Neural cell (in vitro differentiated cells): ENCODE measurements around the gene VASN. TPM values are rescaled to one million over a fixed set of nuclear protein-coding genes. Genes with fewer than 3 reads are reported as not detected.

Experiments used
- H2AFZ ChIP-seq: fragments of 200-600, 300-800 bp; sonication (generic), shearing (Covaris generic); 2 replicates; pipeline ENCODE4 v1.6.0; 2014; ENCODE audit warnings: low read depth, mild to moderate bottlenecking, antibody characterized with exemption, low read length, moderate library complexity
- H3F3A ChIP-seq: fragments of 200-600 bp; shearing (Covaris generic); 2 replicates; pipeline ENCODE4 v1.6.1; 2016; ENCODE audit warnings: mild to moderate bottlenecking, moderate library complexity, mixed read lengths, antibody characterized with exemption, low read length; ENCODE audit not compliant: insufficient read depth, poor library complexity, severe bottlenecking
- H3K27ac ChIP-seq: fragments of 200-600, 300-800 bp; sonication (generic), shearing (Covaris generic); 2 replicates; pipeline ENCODE4 v1.5.1; 2014; ENCODE audit warnings: mild to moderate bottlenecking, low read length, moderate library complexity
- H3K27me3 ChIP-seq: fragments of 300-800, 200-600 bp; sonication (generic), shearing (Covaris generic); 2 replicates; pipeline ENCODE4 v1.6.0; 2014; ENCODE audit warnings: mild to moderate bottlenecking, low read depth, low read length, moderate library complexity; ENCODE audit not compliant: insufficient read depth
- H3K36me3 ChIP-seq: fragments of 300-800, 200-600 bp; sonication (generic), shearing (Covaris generic); 2 replicates; pipeline ENCODE4 v1.5.1; 2014; ENCODE audit warnings: mild to moderate bottlenecking, antibody characterized with exemption, low read length, moderate library complexity; ENCODE audit not compliant: insufficient read depth
- H3K4me2 ChIP-seq: fragments of 300-800, 200-600 bp; sonication (generic), shearing (Covaris generic); 2 replicates; pipeline ENCODE4 v1.6.0; 2014; ENCODE audit warnings: mild to moderate bottlenecking, low read length
- H3K4me3 ChIP-seq: fragments of 300-800, 200-600 bp; sonication (generic), shearing (Covaris generic); 2 replicates; pipeline ENCODE4 v1.5.1; 2014; ENCODE audit warnings: mild to moderate bottlenecking, low read length, moderate library complexity
- H3K79me2 ChIP-seq: fragments of 200-600 bp; shearing (Covaris generic); replicated peaks from 2 replicates; pipeline ENCODE4 v1.6.0; 2014; ENCODE audit warnings: mild to moderate bottlenecking, low read length, moderate library complexity; ENCODE audit not compliant: insufficient read depth
- H3K9ac ChIP-seq: fragments of 300-800, 200-600 bp; sonication (generic), shearing (Covaris generic); 2 replicates; pipeline ENCODE4 v1.6.1; 2016; ENCODE audit warnings: mild to moderate bottlenecking, low read length, mixed read lengths
- H3K9me2 ChIP-seq: fragments of 200-600 bp; shearing (Covaris generic); 2 replicates; pipeline ENCODE4 v1.6.1; 2016; ENCODE audit warnings: mild to moderate bottlenecking, low read length, mixed read lengths; ENCODE audit not compliant: insufficient read depth
- H3K9me3 ChIP-seq: fragments of 200-600, 300-800 bp; sonication (generic), shearing (Covaris generic); 2 replicates; pipeline ENCODE4 v1.6.1; 2016; ENCODE audit warnings: mild to moderate bottlenecking, mixed run types, low read length, moderate library complexity, mixed read lengths
- H4K20me1 ChIP-seq: fragments of 200-600 bp; shearing (Covaris generic); 2 replicates; pipeline ENCODE4 v1.6.1; 2016; ENCODE audit warnings: mild to moderate bottlenecking, mixed run types; ENCODE audit not compliant: insufficient read depth
- CTCF ChIP-seq: fragments of 450-650 bp; IDR thresholded peaks from 2 replicates; pipeline ENCODE4 v1.5.1; 2014; ENCODE audit warnings: antibody characterized with exemption, mild to moderate bottlenecking, moderate library complexity; ENCODE audit not compliant: poor library complexity, severe bottlenecking
- EP300 ChIP-seq: fragments of 450-650 bp; conservative IDR thresholded peaks from 2 replicates; pipeline ENCODE4 v1.6.1; 2014; ENCODE audit warnings: antibody characterized with exemption, mild to moderate bottlenecking, moderate library complexity; ENCODE audit not compliant: poor library complexity, severe bottlenecking
- EZH2 ChIP-seq: fragments of 200-600, 300-800 bp; shearing (Covaris generic), sonication (generic); IDR thresholded peaks from 2 replicates; pipeline ENCODE4 v1.6.1; 2014; ENCODE audit warnings: antibody characterized with exemption, low read length, borderline replicate concordance, mild to moderate bottlenecking; ENCODE audit not compliant: insufficient read depth, poor library complexity, severe bottlenecking
- MXI1 ChIP-seq: fragments of 450-650 bp; conservative IDR thresholded peaks from 2 replicates; pipeline ENCODE4 v1.6.1; 2014; ENCODE audit warnings: antibody characterized with exemption, mild to moderate bottlenecking; ENCODE audit not compliant: poor library complexity, severe bottlenecking
- POLR2AphosphoS5 ChIP-seq: IDR thresholded peaks from 2 replicates; pipeline ENCODE4 v1.6.1; 2012
- RAD21 ChIP-seq: fragments of 450-650 bp; conservative IDR thresholded peaks from 2 replicates; pipeline ENCODE4 v1.6.1; 2014; ENCODE audit warnings: antibody characterized with exemption, mild to moderate bottlenecking, moderate library complexity
- REST ChIP-seq: IDR thresholded peaks from 2 replicates; pipeline ENCODE4 v1.6.1; 2012; ENCODE audit warnings: borderline replicate concordance
- SMC3 ChIP-seq: fragments of 450-650 bp; conservative IDR thresholded peaks from 2 replicates; pipeline ENCODE4 v1.6.1; 2014; ENCODE audit warnings: antibody characterized with exemption, mild to moderate bottlenecking, moderate library complexity; ENCODE audit not compliant: poor library complexity
- TAF1 ChIP-seq: IDR thresholded peaks from 2 replicates; pipeline ENCODE4 v1.6.1; 2012; ENCODE audit warnings: low read depth
- polyA plus RNA-seq: library from polyadenylated mRNA; depleted of rRNA; stranded (reverse); fragments of >200 nt; gene quantifications from 2 replicates; pipeline ENCODE4 v1.2.3, GENCODE V29; 2014

VASN gene
- polyA plus RNA-seq, 1 donor from 2014 or later: 0.57 TPM

- Histone ChIP-seq H3K79me2 (no peaks in the 10 kb centered on the region), H3K27ac (no peak overlapping the region), H3K27me3 (peaks cover 6% of the 10 kb centered on the region), H4K20me1 (no peaks in the 10 kb centered on the region), H2AFZ (no peak overlapping the region), H3K36me3 (no peaks in the 10 kb centered on the region), H3K4me3 (no peak overlapping the region), H3K9ac (no peak overlapping the region), H3K9me2 (no peaks in the 10 kb centered on the region), H3K9me3 (no peaks in the 10 kb centered on the region), H3F3A (no peaks in the 10 kb centered on the region), H3K4me2 (no peak overlapping the region)
- TF ChIP-seq REST: no peak
- no peak for TF ChIP-seq MXI1
- TF ChIP-seq POLR2AphosphoS5: no peak
- TF ChIP-seq EP300: no peak
- TF ChIP-seq EZH2: no peak
- no peak for TF ChIP-seq SMC3
- TF ChIP-seq TAF1: no peak
- TF ChIP-seq RAD21: no peak
- no peak for TF ChIP-seq CTCF
These were observed 5.4 kb downstream of the VASN start for GRCh38 chr16:4376893-4377572.

GRCh38 chr16:4377573-4378154 lies 6.0 kb downstream of the VASN start:
- Histone ChIP-seq H3K27ac (no peak overlapping the region), H3K4me3 (no peak overlapping the region), H3K4me2 (no peak overlapping the region), H4K20me1 (no peaks in the 10 kb centered on the region), H3K9ac (no peak overlapping the region), H3K9me3 (no peaks in the 10 kb centered on the region), H2AFZ (no peak overlapping the region), H3F3A (no peaks in the 10 kb centered on the region), H3K27me3 (no peaks in the 10 kb centered on the region), H3K36me3 (no peaks in the 10 kb centered on the region), H3K79me2 (no peaks in the 10 kb centered on the region), H3K9me2 (no peaks in the 10 kb centered on the region)
- no peak for TF ChIP-seq MXI1
- TF ChIP-seq EP300: no peak
- no peak for TF ChIP-seq SMC3
- no peak for TF ChIP-seq TAF1
- TF ChIP-seq POLR2AphosphoS5: no peak
- TF ChIP-seq RAD21: no peak
- TF ChIP-seq EZH2: no peak
- TF ChIP-seq REST: no peak
- TF ChIP-seq CTCF: no peak
